NCI-H2196 (cell line): Measurements from ENCODE around the gene PPP2R2B.
A peak's percentile ranks its signal among the peaks of the same experiment; 100 is the strongest.

Experiments used
- DNase-seq: peaks from one replicate; lab custom pipeline; 2025; ENCODE audit not compliant: unreplicated experiment; lab: John Stamatoyannopoulos, UW

The PPP2R2B gene

DNA sequence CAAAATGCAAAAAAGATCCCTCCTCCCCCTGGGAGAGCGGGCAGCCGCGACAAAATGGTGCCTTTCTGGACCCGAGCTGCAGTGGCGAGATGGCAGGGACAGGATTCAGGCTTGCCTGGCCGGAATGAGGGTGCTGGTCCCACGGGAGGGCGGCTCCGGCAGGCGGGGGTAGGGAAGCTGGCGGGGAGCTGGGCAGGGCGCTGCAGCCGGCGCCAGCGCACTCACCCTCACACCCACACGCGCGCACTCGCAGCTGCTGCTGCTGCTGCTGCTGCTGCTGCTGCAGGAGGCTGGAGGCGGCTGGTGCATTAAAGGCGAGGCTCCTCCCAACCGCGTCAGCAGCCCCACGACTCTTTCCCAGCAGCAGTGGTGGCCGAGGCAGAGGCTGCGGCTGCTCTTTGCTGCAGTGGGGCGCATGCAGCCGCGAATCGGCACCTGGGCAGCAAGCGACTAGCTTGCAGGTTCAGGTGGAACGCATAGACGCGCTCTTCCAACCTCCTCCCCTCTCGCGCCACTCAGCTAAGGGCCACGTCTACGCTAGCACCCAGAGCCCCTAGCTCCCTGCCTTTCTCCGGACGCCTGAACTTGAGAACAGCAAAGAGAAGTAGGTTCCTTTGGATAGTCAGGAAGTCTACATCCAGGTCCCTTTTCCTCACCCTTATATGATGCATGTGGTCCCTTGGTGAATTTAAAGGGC lies at the start of gene PPP2R2B:
Gene PPP2R2B (minus strand): TSS at position 282 of the 697 bp plus-strand sequence.
- DNase-seq = peak; percentile 59

DNA sequence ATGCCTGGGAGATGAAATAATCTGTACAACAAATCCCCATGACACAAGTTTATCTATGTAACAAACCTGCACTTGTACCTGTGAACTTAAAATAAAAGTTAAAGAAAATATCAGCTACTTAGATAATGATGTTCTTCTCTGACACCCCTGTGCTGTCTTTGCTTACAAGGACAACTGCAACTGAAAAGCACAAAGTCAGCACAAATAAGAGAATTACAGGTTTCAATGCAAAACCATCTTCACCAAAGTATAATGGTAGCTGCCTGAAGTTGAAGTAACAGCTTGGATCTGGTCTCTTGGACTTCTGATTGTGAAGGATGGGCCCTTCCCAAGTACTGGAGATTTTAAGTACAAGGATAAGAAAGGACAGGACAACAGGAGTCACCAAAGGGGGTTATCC lies 45.6 kb upstream of the PPP2R2B start:
- DNase-seq = no peak

- no peak for DNase-seq
Measured at GRCh38 chr5:146921225-146921624, 42.7 kb upstream of the PPP2R2B start.

DNA sequence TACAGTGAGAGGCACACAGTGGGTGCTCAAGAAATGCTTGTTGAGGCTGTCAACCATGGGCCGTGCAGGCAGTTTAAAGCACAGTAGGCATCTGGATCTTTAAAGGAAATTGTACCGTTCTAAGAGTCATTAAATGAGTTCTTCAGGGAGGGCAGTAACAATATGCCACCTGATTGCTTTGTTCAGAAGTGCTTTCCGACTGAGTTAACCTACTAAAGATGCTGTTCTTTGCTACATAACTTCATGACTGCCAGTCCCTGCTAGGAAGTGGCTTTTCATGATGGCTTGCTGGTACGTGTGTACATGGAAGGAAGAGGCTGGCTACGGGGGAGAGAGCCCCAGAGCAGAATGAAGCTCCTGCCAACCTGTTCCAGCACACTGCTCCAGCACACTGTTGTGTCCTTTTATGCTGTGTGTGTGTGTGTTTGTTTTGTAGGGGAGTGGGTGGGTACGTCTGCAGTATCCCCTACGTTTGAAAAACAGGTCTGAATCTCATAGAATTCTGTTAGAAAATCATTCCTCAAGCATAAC lies 41.9 kb upstream of the PPP2R2B start:
- no peak for DNase-seq

GRCh38 chr5:146919304-146919703 lies 40.7 kb upstream of the PPP2R2B start:
- DNase-seq = no peak

GRCh38 chr5:146917931-146918330 lies 39.4 kb upstream of the PPP2R2B start:
- no peak for DNase-seq

- no peak for DNase-seq
Measured at GRCh38 chr5:146912874-146913273, 34.3 kb upstream of the PPP2R2B start.

DNA sequence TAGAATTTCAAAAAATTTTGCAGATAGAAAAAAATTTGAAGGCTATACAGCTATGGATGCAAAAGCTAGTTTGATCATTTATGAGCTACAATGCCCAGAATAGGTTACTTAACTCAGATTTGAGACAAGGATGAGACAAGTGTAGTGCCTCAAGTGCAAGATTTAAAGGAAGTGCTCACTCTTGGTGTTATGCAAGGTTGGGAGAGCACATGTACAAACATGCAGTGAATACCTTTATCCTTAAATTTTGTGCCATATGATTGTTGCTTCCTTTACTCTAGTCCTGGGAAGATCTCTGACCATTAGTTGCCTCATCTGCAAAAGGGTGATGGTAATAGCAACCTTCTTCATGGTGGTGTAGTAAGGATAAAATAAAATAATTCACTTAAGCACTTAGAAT lies 31.7 kb upstream of the PPP2R2B start:
- no peak for DNase-seq

DNA sequence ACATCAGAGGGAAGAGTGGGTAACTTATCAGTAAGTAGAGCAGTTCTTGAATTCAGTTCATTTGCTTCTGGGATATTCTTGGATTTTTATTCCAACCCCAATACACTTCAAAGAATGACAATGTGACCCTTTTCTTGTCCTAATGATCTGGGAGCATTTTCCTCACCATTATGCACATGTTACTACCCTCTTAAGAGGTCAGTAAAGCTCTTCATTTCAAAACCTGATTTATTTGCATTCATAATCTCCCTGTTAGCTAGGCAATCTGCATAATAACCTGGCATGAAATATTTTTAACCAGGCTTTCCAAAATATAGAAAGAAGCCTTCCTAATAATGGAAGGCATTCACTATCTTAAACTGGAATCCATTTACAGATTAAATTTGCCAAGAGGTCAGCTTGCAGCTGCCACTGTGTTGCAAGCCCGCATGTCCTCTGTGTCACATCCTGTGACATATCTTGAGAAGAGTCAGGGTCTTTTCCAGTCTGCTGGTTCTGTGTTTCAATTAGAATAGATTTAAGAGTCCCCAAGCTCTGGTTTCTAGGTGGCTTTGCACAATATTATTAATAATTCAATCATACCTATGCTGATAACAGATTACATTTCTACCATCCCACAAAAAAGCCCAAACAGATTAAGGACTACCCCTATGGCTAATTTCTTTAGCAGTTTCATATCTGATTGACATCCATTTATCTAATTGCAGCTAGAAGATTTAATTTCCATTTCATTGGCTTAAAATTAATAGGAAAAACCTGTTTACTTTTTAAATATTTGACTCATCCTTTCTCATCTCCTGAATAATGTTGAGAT lies 30.9 kb upstream of the PPP2R2B start:
- no peak for DNase-seq

GRCh38 chr5:146906803-146907202 lies 28.2 kb upstream of the PPP2R2B start:
- DNase-seq = no peak

GRCh38 chr5:146904890-146905289 lies 26.3 kb upstream of the PPP2R2B start:
- no peak for DNase-seq

DNA sequence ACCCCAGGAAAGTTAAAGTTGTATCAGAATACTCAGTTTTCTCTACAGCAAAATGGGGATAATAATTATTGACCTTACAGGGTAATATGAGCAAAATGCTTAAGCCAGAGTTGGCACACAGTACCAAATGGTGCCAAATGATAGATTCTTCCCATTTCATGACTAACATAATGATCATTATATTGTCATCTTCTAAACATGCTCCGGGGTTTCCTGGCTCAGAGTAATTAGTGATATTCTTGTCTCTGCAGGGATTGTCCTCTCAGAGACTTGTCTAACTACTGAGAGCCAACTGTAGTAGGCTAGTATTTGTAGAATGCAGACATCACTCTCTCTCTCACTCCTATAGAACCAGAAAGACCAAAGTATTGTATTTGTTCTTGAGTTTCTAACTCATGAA lies 25.2 kb upstream of the PPP2R2B start:
- no peak for DNase-seq

DNA sequence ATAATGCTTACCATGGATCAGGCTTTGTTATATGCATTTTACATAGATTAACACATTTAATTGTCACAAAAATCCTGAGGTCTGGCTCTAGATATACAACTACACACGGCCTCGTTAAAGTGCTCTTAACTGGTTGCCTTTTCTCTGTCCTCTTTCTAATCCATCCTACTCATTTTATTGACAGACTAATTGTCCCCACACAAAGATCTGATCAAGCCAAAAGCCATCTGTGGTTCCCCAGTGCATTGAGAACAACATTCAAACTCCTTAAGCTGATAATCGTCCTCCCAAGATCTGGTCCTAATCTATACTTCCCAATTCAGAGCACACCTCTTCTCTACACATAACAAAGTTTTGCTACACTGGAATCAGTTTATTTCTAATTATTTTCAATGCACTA lies 23.9 kb upstream of the PPP2R2B start:
- no peak for DNase-seq

GRCh38 chr5:146897061-146897460 lies 18.5 kb upstream of the PPP2R2B start:
- no peak for DNase-seq

DNA sequence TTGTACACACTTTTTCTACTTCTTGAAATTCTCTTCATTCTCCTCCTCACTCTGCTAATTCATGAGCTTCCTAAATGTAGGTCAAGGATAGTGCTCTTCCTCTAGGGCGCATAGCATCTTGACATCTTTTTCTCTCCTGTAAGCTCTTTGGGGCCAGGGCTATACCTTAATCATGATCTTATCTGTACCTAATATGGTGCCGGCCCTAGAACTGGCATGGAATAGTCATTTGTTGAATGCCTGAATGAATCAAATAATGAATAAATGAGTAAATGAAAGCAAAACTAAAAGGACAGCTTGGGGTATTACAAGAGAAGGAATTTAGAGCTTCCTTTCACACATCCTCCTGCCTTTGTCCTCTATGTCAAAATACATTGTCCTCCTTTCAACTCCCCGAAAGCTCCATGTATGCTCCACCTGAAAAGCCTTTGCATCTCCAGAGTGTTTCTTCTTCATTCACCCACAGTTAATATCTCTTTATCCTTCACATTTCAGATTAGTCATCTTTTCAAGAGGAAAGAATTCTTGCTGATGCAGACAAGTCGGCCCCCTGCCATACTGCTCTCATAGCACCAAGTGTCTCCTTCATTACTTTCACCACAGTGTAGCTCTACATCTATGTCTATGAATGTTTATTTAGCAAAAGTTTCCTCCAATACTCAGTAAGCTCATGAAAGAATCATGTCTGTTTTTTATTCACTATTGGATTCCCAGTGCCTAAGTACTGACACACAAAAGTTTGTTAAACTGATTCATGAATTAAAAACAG lies 16.4 kb upstream of the PPP2R2B start:
- no peak for DNase-seq

GRCh38 chr5:146893991-146894390 lies 15.4 kb upstream of the PPP2R2B start:
- no peak for DNase-seq

DNA sequence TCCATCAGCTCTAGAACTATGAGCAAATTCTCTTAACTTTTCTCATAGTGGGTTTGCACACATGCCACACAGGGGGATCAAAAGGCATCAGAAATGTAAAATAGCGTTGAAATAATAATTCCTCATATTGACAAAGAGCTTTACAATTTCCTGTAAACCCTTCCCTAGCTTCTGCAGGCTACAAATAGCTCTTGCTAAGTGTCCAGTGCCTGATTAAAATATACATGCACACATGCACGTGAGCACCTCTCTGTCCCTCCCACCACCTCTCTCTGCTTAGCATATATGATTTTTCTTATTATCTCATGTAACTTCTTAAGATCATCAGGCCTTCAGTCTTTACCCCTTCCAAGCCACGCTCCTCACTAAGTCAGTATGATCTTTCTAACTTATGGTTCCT lies 13.7 kb upstream of the PPP2R2B start:
- no peak for DNase-seq

DNA sequence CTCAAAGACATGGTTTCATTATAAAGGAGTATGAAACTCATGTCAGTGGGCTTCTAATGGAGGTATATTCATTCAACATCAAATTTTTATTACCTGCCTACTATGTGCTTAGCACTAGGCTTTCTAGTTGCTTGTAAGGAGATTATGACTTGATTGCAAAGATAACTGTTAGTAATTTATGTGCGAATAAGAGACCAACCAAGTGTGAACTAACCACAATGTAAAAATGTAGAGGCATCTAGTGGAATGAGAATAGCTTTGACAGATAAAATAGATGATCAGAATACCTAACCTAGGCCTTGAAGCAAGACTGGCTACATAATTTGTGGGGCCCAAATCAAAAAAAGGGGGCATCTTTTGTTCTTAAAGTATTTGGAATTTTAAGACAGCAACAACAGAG lies 13.0 kb upstream of the PPP2R2B start:
- no peak for DNase-seq

DNA sequence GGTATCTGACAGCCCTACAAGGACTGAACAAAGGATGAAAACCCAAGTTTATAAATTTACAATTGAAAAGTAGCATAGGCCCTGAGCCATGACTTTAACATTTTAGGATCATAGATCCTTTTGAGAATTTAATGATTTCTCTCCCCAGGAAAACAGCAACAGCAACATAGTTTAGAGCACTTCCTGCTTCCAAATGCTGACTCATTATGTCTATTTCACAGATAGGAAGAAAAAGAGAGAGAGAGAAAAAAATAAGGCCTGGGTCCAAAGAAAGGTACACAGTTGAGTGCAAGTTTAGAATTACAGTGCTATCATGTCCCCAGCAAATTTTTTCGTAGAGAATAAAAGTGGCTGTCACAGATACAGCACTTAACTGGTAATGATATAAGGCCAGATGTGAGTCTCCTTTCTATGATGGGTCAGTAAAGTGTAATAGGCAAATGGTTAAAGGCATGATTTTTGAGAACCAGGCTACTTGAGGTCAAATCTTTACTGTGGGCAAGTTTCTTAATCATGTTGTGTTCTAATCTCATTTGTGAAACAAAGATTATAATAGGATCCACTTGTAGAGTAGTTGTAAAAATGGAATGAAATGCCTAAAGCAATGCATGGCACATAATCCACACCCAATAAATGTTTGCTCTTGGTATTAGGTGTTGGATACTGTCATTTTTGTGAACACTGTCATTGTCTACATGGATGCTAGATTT lies 12.3 kb upstream of the PPP2R2B start:
- no peak for DNase-seq

DNA sequence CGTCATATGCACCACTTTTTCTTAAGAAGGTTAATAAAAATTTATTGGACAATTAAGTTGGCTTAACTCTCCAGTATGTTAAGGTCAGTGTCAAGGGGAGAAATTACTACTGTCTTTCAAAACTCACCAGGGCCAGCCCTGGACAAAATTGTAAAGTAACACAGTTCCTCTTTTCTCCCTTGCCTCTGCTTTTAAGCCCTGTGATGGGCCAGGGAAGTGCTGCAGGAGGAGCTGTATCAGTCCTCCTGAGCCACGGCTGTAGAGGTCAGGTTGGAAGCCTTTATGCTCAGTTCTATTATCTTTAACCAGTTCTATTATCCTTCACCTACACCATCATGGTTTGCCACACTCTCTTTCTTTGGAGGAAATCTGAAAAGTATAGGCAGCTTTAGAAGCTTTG lies 11.5 kb upstream of the PPP2R2B start:
- no peak for DNase-seq

DNA sequence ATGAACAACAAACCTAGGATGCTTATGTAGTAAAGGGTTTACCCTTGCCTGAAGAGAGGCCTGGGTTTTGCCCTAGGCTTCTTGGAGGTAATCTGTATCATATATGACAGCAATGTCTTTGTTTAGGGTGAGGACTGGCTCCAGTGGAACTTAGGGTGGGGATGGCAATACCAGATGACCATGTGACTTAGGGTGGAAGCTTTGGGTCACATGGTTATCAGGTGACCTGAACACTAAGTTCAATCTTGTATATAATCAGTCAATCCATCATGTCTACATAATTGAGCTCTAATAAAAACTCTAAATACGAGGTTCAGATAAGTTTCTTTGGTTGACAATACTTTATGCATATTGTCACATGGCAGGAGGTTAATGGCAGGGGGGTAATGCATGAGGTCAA lies 10.6 kb upstream of the PPP2R2B start:
- no peak for DNase-seq
